Fibroblast of the aortic adventitia (primary cell): ENCODE data around the gene CALML3. TPM values are rescaled to one million over a fixed set of nuclear protein-coding genes. Genes with fewer than 3 reads are reported as not detected.

ENCODE experiments used
- DNase-seq: peaks from one replicate; pipeline ENCODE4 v3.0.0-alpha.2; 2010; ENCODE audit warnings: low read depth
- H3K4me3 ChIP-seq: 2 replicates; pipeline ENCODE4 v1.5.1; 2011; ENCODE audit warnings: low read depth, mild to moderate bottlenecking, control low read depth, low read length, moderate library complexity
- total RNA-seq: library from RNA; depleted of rRNA; stranded (reverse); fragments of >200 nt; gene quantifications from 2 replicates; pipeline ENCODE4 v1.2.3, GENCODE V29; 2012; ENCODE audit warnings: low replicate concordance
- TF ChIP-seq, protein P1 (sequence below): IDR thresholded peaks from 2 replicates; pipeline ENCODE4 v1.5.1; 2011; ENCODE audit warnings: mild to moderate bottlenecking, low read length, control low read depth, inconsistent platforms; ENCODE audit not compliant: insufficient read depth

The CALML3 gene
- total RNA-seq, 1 donor: not detected

DNA sequence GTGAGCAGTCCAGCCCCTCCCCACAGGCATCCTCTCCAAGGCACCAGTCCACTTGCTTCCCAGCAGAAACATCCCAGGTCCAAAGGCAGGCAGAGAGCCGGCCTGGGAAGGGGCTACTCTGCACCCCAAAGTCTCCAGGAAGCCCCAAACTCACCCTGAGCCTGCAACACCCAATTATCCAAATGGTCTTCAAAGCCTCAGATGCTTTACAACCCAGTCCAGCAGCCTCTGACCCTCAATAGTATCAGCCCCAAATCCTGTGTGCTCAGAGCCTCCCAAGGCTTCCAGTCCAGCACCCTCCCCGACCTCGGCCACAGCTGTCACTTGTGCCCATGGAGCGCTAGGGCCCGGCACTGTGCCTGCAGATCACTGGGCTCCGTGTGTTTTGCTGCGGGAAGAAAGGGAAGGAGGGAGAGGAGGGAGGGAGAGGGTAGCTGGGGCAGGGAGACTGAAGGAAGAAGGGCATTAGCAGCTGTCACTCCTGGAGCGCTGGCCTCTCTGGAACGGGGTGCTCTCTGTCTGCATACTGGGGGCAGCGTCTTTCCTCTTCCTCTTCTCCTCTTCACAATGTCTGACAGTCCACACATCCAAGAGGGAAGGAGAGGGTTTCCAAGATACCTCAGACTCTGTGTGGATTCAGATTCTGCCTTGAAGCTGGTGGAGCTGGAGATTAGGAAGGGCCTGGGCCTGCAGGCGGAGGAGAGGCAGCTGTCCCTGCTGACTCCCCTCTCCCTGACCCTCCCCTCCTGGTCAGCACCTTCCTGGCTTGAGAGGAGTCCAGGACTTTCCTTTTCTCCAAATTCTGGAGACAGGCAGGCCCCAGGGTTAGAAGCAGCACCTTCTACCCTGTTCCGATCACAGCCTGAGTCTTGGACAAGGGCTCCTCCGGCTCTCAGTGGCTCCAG lies 38.6 kb upstream of the CALML3 start:
- DNase-seq: no peak
- no peak overlapping the region for H3K4me3 ChIP-seq
- TF ChIP-seq, protein P1, sequence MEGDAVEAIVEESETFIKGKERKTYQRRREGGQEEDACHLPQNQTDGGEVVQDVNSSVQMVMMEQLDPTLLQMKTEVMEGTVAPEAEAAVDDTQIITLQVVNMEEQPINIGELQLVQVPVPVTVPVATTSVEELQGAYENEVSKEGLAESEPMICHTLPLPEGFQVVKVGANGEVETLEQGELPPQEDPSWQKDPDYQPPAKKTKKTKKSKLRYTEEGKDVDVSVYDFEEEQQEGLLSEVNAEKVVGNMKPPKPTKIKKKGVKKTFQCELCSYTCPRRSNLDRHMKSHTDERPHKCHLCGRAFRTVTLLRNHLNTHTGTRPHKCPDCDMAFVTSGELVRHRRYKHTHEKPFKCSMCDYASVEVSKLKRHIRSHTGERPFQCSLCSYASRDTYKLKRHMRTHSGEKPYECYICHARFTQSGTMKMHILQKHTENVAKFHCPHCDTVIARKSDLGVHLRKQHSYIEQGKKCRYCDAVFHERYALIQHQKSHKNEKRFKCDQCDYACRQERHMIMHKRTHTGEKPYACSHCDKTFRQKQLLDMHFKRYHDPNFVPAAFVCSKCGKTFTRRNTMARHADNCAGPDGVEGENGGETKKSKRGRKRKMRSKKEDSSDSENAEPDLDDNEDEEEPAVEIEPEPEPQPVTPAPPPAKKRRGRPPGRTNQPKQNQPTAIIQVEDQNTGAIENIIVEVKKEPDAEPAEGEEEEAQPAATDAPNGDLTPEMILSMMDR: no peak

DNA sequence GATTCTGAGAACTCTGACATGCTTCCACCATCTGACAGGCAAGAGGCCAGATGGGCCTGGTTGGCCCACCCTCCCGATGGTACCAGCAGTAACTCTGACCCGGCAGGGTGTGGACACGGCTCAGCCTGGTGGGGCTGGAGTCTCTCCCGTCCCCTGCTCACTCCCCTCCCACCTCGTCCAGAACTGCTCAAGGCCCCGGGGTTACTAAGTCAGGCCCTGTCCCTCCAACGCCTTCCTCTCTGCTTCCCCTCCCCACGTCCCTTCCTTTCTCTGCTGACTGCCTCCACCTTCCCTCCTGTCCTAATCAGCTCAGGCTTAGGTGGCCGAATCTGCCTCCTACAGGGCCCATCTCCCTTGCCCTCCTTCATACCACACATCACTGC lies 37.9 kb upstream of the CALML3 start:
- DNase-seq: no peak
- no peak overlapping the region for H3K4me3 ChIP-seq
- TF ChIP-seq, protein P1: no peak

DNA sequence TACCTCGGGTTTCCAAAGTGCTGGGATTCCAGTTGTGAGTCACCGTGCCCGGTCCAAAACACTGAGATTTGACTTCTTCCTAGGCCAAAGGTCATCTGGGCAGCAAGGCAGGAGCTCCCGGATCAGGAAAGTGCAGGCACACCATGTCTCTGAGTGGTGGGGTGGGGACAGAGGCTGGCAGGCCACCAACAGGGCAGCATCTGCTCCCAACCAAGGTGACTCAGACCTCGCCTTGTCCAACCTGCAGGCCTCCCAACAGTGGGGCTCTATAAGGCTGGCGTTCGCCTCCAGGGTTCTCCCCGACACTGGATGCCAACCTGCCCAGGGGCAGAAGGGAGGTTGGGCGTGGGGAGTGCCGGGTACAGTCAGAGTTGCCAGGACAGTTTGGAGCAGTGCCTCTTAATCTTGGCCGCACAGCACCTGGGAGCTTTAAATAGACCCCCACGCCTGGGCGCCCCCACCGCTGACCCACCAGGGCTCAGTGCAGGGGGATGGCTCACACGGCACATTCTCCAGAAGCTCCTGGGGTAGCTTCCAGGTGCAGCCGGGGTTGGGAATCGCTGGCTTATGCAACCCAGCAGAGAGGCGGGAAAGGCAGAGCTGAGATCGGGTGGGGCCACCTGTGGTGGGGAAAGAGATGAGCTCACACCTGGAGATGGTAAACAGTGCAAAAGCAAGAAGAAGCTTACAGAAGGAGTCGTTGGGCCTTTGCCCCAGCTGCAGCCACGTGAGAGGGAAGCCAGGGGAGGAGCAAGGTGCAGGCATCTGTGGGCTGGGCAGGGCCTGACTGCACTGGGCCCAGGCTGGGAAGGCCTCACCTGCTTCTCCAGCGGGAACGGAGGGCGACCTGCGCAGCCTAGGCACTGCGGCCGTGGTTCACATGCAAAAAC lies 36.2 kb upstream of the CALML3 start:
- TF ChIP-seq, protein P1: no peak
- no peak for DNase-seq
- no peak overlapping the region for H3K4me3 ChIP-seq

DNA sequence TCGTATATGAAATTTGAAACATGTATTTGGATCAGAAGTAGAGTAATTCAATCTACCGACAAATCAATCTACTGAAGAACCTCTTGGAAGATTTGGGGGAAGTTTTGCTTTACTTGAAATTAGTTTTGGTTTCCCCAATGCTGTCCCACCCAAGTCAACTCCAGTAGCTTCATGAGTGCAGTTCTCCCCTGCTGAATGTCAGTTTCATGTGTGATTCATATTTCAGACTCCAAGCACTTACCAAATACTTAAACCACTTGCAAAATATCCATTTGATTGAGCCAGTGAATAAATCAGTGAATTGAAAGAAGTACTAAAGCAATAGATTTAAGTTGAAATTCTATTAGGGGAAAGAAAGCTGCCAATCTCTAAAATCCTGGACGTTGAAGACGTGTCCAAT lies 34.7 kb upstream of the CALML3 start:
- DNase-seq: no peak
- TF ChIP-seq, protein P1: no peak
- H3K4me3 ChIP-seq: no peak overlapping the region

DNA sequence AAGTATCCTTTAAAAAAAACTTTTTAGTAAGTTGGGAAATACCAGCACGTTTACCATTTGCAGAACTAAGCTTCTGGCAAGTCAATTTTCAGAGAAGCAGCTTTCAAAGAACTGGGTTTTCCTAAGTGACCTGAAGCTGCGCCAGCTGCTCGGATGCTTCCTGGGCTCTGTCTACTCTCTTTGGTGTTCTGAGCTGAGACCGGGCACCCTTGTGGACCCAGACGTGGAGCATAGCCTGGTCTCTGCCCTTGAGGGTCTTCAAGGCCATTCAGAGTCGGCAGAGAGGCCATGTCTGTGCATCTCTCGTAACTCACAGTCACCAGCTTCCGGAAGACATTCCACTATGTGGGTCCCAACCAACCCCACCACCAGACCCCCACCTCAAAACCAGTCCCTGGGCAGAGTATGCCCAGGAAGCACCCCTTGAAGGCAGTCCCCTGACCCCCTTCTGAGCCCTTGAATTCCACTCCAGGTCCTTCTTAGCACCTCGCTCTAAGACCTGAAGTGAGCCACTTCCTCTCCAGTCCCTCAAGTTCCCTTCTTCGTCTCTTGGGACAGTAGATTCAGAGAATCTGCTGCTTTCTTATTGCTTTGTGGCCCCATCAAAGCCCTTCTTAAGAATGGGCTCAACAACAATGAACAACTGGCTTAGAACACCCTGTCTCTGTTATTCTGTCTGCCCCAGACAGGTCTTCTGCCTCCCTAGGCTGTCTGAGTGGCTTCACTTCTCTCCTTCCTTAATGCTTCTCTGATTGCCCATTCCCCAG lies 33.9 kb upstream of the CALML3 start:
- TF ChIP-seq, protein P1: no peak
- DNase-seq: no peak
- H3K4me3 ChIP-seq: no peak overlapping the region

DNA sequence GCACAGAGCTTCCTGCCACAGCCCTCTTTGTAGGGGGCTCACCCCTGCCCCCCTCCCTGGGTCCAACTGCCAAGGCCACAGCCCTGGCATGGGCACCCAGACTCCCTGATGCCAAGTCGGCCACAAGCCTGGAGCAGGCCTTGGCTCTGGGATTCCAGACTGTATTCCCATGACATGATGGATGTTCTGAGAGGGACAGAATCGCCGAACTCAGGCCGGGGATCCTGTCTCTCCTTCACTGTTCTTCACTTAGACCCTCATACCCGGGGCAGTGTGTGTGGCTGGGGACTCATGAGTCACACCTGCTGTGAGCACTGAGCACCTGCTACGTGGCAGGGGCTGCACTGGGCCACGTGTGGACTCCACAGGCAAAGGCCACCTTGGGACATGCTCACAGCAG lies 33.3 kb upstream of the CALML3 start:
- no peak for DNase-seq
- H3K4me3 ChIP-seq: no peak overlapping the region
- TF ChIP-seq, protein P1: no peak
